Tibial nerve (tissue), 4 donors: ENCODE measurements around the gene MAP3K7.

Experiments
- CTCF ChIP-seq, 5 experiments: fragments of 200-600 bp in 3 of 5; fragments of 450-650 bp in 2 of 5; sonication (generic) in 3 of 5; IDR thresholded peaks; one replicate each; pipeline ENCODE4 v1.5.1; 2016 to 2019; ENCODE audit warnings: antibody characterized with exemption in 5 of 5, mild to moderate bottlenecking in 3 of 5, moderate library complexity in 2 of 5
- EP300 ChIP-seq, 2 donors: sonication (generic); formaldehyde crosslinking; IDR thresholded peaks; one replicate each; pipeline ENCODE4 v1.6.1; 2017; ENCODE audit warnings: antibody characterized with exemption in 2 of 2, mild to moderate bottlenecking in 1 of 2

GRCh38 chr6:90533615-90534336 lies 53.1 kb downstream of the MAP3K7 start:
- TF ChIP-seq CTCF (IDR thresholded peaks at IDR 0.05) (no peak), EP300 (IDR thresholded peaks at IDR 0.05) (no peak)
